Raji (cell line): ENCODE measurements around the gene DNAAF8.

Experiments
- POLR2A ChIP-seq: IDR thresholded peaks from 2 replicates; pipeline ENCODE4 v1.6.1; 2011; ENCODE audit warnings: low read depth, low read length, control low read depth; ENCODE audit not compliant: insufficient read depth

Gene DNAAF8

DNA sequence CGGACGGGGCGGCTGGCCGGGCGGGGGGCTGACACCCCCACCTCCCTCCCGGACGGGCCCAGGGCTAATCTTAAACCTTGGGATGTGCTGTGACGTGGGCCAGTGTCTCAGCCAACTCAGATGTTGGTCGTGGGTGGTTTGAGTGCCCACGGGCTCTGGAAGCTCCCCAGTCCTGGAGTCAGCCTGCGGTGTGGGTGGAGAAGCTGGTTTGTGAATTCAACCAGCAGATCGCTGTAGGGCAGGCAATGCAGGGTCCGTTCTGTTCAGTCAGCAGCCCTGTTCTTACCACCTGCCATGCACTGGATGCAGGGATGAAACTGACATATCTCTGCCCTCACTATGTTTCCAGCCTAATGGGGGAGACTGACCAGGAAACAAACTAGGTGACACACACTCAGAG is 40.7 kb downstream of the DNAAF8 start:
- TF ChIP-seq POLR2A, result no peak

DNA sequence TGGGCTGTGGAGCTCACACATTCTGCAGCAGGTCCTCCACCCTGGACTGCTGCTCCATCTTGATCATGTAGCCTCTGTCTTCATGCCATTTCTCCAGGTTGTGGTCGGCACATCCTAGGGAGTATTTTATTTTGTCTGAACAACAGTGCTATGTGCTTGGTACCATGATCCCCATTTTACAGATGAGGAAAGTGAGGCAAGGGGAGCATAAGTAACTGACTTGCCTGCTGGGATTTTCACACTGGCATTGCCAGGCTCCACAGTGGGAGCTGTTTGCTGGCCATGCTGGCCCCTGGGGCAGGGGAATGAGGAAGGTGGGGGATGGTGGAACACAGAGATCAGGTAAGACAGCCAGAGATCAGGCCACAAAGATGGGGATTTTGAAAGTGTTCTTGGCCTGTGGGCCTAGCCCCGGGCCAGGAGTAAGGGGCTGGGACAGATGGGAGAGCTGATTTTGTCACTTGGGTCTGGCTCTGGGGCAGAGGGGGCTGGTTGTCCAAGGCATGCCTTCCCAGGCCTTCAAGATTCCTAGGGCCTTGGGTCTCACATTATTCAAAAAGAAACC is 41.9 kb downstream of the DNAAF8 start:
- no peak for TF ChIP-seq POLR2A

GRCh38 chr16:4777339-4778049 is 43.2 kb downstream of the DNAAF8 start:
- no peak for TF ChIP-seq POLR2A

- TF ChIP-seq POLR2A, result no peak
Measured at GRCh38 chr16:4778050-4778392, 43.7 kb downstream of the DNAAF8 start.

GRCh38 chr16:4780235-4780634 is 45.9 kb downstream of the DNAAF8 start:
- no peak for TF ChIP-seq POLR2A

- no peak for TF ChIP-seq POLR2A
Measured at GRCh38 chr16:4783251-4783950, 49.1 kb downstream of the DNAAF8 start.

DNA sequence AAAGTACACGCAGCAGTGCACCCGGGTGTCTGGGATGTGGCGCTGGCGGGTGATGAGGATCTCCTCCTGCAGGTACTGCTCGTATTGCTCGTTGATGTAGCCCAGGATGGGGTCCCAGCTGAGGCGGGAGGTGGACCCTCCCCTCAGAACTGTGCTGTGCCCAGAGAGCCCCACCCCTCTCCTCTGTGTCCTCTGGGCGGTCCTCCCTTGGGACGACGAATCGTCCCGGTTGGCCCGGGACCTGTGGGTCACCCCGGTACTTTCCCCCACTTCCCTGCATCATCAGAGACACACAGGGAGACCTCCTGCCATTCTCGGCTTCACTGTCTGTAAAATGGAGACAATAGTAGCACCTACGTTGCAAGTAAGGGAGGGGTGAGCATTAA is 49.6 kb downstream of the DNAAF8 start:
- no peak for TF ChIP-seq POLR2A

DNA sequence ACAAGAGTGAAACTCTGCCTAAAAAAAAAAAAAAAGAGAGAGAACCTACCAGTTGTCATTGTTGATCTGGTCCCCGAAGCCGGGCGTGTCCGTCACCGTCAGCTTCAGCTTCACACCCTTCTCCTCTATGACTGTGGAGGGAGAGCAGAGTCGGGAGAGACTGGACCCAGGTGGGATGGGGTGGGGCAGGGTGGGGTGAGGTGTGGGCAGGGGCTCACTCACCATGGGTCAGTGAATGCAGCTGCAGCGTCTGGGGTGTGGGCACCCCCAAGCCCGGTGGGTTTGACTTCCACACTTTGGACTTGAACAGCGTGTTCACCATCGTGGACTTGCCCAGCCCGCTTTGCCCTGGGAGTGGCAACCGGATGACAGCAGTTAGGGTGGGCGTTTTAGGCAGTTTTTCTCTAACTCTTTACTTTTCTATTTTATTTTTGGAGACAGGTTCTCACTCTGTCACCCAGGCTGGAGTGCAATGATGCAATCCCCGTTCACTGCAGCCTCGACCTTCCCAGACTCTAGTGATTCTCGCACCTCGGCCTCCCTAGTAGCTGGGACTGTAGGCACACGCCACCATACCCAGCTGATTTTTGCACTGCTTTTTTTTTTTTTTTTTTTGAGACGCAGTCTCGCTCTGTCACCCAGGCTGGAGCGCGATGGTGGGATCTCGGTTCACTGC is 51.6 kb downstream of the DNAAF8 start:
- TF ChIP-seq POLR2A, result no peak

DNA sequence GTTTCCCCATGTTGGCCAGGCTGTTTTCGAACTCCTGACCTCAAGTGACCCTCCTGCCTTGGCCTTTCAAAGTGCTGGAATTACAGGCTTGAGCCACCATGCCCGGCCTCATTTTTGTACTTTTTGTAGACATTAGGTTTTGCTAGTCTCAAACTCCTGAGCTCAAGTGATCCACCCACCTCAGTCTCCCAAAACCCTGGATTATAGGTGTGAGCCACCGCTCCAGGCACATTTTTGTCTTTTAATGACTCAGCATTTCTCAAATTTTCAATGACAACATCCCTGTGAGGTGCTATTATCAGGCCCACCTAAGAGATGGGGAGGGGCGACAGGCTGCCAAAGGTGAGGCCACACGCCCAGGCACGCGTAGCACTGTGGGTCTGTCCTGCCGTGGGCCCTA is 52.7 kb downstream of the DNAAF8 start:
- TF ChIP-seq POLR2A, result no peak

- no peak for TF ChIP-seq POLR2A
Measured at GRCh38 chr16:4787627-4788482, 53.5 kb downstream of the DNAAF8 start, which contains the start of gene SEPTIN12. Gene SEPTIN12 (minus strand): TSS chr16:4788345. CDS start chr16:4787645, 700 bp downstream.

GRCh38 chr16:4788489-4788889 is 54.2 kb downstream of the DNAAF8 start:
- TF ChIP-seq POLR2A, result no peak

DNA sequence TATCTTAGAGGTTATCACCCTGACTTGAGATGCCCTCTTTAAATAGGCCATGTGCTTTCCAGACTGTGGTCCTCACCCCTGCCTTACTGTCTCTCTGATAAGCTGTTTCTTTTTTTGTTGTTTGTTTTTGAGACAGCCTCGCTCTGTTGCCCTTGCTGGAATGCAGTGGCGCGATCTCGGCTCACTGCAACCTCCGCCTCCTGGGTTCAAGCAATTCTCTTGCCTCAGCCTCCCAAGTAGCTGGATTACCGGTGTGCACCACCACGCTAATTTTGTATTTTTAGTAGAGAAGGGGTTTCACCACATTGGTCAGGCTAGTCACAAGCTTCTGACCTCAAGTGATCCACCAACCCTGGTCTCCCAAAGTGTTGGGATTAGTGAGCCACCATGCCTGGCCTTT is 54.6 kb downstream of the DNAAF8 start:
- TF ChIP-seq POLR2A, result no peak

- no peak for TF ChIP-seq POLR2A
Measured at GRCh38 chr16:4790261-4790660, 55.9 kb downstream of the DNAAF8 start.

DNA sequence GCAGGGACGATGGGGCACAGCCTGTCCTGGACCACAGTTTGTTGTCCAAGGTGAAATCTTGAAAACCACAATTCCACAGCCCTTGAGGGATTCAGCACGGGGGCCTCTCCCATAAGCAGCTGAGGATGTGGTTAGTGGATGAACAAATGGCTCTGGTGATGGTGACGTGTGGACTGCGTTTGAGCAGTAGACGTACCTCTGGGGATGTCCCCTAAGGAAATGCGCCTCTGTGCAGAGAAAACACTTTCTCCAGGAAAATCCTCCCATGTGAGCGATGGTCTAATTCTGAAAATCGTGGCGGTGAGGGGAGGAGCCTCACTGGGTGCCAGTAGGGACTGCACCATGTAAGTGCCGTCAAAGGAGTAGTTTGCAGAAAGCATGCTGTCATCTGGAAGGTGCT is 56.5 kb downstream of the DNAAF8 start:
- TF ChIP-seq POLR2A, result no peak
